ENCODE results near the gene MRPS10.

The MRPS10 gene
- long read RNA-seq, donor 1, transcript MRPS10-201 (7 exons, 2,110 nt): major isoform, 17 of 22 reads
- long read RNA-seq, donor 1, partial matches to known transcripts: 5 of 22 reads
- long read RNA-seq, donor 1, other reads (novel, unspliced or antisense): 0 of 22 reads
- long read RNA-seq, donor 2, transcript MRPS10-201 (7 exons, 2,110 nt): major isoform, 10 of 23 reads
- long read RNA-seq, donor 2, partial matches to known transcripts: 13 of 23 reads
- long read RNA-seq, donor 2, other reads (novel, unspliced or antisense): 0 of 23 reads
- long read RNA-seq, donor 3, transcript MRPS10-201 (7 exons, 2,110 nt): major isoform, 7 of 7 reads
- long read RNA-seq, donor 3, partial matches to known transcripts: 0 of 7 reads
- long read RNA-seq, donor 3, other reads (novel, unspliced or antisense): 0 of 7 reads
- long read RNA-seq, donor 4, transcript MRPS10-201 (7 exons, 2,110 nt): major isoform, 17 of 22 reads
- long read RNA-seq, donor 4, partial matches to known transcripts: 5 of 22 reads
- long read RNA-seq, donor 4, other reads (novel, unspliced or antisense): 0 of 22 reads
- long read RNA-seq, donor 5, transcript MRPS10-201 (7 exons, 2,110 nt): major isoform, 17 of 17 reads
- long read RNA-seq, donor 5, partial matches to known transcripts: 0 of 17 reads
- long read RNA-seq, donor 5, other reads (novel, unspliced or antisense): 0 of 17 reads
- long read RNA-seq, donor 6, transcript MRPS10-201 (7 exons, 2,110 nt): major isoform, 12 of 12 reads
- long read RNA-seq, donor 6, partial matches to known transcripts: 0 of 12 reads
- long read RNA-seq, donor 6, other reads (novel, unspliced or antisense): 0 of 12 reads
- long read RNA-seq, donor 7, transcript MRPS10-201 (7 exons, 2,110 nt): major isoform, 18 of 29 reads
- long read RNA-seq, donor 7, partial matches to known transcripts: 5 of 29 reads
- long read RNA-seq, donor 7, other reads (novel, unspliced or antisense): 6 of 29 reads
- long read RNA-seq, donor 8, transcript MRPS10-201 (7 exons, 2,110 nt): major isoform, 15 of 15 reads
- long read RNA-seq, donor 8, partial matches to known transcripts: 0 of 15 reads
- long read RNA-seq, donor 8, other reads (novel, unspliced or antisense): 0 of 15 reads

DNA sequence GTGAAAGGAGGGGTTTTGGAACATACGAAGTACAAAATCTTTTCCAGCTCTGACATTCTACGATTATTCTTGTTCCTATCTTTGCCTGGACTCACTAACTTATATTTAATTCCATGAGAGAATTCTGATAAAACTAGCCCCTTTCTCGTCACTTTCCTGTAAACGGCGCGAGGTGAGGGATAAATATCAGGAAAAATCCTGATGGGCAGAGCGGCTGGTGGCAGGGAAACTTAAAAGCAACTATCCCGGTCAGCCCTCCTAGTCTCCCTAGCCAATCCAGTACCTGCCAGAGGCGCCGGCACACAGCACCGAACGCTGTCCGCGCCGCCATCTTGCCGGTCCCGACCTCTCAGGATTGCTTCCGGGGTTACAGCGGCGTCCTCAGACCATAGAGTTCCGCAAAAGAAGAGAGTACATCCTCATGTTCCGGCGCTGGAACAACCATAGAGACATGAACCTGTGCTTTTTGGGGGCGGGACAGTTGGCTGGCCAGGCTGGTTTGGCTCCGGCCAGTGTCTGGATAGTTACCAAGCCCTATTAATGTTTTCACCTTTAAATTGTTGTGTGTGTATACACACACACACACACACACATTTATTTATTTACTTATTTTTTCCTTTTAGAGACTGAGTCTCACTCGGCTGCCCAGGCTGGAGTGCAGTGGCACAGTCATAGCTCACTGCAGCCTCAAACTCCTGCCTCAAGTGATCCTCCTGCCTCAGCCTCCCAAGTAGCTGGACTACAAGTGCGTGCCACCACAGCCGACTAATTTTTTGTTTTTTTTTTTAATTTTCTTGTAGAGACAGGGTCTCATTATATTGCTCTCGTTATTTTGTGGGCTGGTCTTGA is at the start of gene MRPS10:
TSS of gene MRPS10 (minus strand) at position 343 of the 849 bp plus-strand sequence. CDS start at position 331, 12 bp downstream.
- DNase-seq: peak; percentile 80

DNA sequence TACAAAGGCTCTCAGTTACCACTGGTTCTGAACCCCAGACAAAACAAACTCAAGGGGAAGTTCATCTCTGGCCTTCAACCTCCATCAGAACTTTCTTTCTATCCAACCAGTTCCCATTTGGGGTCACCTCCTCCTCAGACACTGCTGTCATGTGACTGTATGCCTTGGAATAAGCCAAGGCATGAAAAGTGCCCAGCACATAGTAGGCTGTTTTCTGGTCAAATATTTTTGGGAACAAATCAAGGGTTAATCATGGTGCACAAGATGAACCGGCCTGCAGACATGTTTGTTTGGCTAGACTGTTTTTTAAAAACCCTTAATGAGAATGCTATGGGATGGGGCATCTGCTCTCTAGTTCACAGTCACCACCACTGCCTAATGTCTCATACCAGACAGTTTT is 48.9 kb upstream of the MRPS10 start:
- DNase-seq: no peak

DNA sequence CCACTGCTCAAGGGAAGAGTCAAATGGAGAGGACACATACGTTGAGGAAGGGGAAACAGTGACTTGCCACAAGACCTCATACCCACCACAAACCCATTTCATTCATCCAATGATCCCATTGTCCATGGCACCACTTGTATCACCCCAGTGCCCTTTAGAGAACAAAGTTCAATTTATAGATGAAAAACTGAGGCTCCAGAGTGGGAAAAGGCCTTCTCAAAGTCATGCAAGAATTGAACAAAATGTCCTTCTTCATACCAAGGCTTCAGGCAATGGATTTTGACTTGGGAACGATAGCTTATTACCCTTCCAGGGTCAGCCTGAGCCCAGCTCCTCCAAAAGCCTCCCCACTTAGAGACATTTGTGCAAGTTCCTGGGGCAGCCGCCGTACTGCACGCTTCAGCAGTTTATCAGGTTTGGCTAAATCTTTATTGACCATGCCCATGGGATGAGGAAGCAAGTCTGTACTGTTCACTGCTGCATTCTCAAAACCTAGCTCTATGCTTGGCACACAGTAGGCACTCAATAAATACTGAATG is 47.3 kb upstream of the MRPS10 start:
- DNase-seq: no peak

DNA sequence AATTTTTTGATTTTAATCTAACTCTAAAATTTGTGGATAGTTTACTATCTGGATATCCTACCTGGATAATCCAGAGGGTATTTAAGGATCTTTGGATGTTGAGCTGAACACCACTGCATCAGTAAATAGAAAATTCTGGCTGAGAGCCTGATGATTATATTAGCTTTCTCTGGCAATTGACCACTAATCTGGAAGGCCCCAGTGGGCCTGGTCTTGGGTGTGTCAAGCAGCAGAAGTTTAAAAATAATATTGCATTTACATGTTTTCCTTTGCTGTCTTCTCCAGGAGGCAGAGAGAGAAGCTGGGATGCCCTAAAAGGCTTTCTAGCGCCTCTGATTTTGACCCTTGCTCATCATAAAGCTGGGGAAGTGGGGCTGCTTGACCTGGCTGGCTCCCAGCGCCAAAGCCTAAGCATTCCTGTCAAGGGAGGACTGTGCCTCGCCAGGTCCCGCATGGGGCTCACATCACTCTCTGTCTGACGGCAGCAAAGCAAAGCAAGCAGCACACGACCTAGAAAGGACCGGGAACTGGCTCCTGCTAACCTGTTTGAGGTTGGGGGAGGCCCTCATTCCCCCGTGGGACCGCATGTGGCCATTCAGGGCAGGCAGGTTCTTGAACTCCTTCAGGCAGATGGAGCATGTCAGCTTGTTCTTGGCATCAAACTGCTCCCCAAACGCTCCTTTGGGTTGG is 46.6 kb upstream of the MRPS10 start:
- DNase-seq: no peak

DNA sequence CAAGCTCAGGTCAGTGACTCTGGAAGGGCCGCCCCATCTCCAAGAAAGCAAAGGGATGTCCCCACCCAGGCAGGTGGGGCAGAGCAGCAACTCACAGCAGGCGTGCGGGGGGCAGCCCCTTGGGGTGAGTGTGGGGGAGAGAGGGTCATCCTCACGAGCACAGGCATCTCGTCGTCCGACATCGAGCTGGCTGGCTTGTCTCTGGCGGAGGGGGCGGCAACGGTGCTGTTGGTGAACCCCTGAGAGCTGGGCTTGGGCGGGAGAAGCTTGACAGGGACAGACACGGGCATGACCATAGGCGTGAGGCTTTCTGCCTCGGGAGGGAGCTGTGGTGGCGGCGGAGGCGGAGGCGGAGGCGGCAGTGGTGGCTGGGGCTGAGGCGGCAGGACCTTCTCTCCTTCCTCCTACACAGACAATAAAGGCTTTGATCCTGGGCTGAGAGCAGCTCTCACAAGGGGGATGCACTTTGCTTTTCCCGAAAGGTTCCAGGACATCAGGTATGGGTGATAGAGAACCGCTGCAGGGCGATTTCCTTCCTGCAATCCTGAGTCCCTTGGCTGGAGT is 45.6 kb upstream of the MRPS10 start:
- peak; percentile 31 for DNase-seq

DNA sequence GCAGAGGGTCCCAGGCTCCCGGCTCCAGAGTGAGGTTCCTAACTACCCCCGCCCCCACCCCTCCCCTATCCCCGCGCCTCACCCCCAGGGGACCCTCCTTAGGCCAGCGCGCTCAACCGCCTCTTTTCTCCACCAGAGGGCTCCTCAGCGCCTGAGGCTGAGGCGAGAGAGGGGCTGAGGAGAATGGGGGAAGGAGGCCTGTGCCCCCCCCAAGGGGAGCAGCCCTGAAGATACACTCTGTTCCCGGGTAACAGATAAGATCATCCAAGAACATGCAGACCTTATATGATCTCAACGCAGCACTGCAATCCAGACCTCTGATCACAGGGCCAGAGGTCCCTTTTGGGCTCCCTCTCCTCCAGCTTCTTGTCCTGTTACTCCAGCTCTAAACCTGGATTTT is 43.3 kb upstream of the MRPS10 start:
- no peak for DNase-seq

DNA sequence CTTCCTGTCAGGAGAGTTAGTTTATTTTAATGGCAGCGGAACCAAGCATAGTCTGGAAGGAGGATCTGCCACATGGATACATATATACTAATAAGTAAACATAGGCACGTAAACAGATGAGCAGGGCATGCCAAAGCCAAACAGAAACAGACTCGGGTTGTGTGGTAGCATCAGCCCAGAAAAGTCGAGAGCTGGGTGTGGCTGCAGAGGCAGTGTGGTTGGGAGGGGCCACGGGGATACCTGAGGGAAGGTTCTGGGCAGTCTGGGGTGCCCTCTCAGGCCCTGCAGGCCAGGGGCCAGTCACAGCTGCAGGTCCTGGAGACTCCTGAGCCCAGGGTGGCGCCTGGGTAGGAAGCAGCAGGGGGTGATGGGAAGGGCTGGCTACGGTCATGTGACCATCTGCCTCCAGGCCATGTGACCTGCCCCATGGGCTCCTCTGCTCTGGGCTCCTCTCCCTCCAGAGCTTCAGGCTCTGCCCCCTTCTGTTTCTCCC is 42.8 kb upstream of the MRPS10 start:
- no peak for DNase-seq

DNA sequence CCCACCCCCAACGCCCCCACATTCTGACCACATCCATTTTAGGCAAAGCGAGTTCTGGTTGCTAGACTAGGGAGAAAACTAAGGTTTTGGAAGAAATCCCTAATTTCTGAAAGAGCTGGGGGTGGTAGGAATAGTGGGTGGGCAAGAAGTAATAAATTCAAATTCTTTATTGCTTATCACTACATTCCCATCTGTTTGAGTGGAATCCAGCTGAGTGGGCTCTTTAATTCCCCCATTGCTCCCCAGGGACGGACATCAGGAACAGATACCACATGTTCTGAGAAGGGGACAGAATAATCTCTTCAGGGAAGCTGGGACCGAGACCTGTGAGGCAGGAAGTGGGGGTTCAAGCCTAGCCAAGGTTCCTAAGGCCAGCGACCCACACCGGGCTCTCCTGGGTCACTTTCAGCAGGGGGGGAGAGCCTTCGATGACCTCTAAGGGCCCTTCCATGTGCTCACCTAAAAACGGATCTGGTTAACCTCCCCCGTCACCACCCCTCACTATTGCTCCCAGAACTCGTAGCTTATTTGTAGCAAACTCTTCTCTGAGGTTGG is 42.3 kb upstream of the MRPS10 start:
- DNase-seq: peak; percentile 41

DNA sequence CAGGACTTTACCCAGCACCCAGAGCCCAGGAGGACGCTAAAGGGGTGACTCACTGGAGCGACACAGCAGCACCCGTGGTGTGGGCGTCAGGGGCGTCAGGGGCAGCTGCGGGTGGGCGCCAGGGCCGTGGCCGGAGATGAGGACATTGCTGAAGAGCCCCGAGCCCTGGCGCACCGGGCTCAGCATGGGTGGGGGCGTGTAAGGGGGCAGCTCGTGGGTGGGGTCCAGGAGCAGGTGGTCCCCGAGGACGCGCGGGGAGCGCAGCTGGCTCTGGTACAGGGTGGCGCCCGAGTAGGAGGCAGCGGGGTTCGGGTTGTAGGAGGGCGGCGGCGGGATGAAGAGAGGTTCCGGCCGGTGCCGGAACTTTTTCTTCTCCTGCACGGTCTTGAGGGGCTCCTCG is 41.6 kb upstream of the MRPS10 start:
- DNase-seq: no peak

DNA sequence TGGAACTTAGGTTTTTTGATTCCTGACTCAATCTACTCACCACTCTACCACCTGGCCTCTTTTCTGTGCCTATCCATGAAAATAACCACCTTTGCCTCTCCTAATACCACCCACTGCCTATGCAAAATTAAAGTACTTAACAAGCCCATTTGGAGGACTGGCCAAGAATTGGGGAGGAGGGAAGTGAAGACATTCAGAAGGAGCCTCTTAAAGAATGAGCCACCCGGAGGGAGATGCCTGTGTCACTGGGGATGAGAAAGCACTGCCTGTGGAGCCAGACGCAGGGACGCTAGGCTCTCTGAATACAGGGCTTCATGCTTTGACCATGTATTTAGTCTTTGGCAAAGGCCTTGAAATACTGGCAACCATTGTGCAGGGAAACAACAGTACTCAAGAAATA is 40.0 kb upstream of the MRPS10 start:
- no peak for DNase-seq

DNA sequence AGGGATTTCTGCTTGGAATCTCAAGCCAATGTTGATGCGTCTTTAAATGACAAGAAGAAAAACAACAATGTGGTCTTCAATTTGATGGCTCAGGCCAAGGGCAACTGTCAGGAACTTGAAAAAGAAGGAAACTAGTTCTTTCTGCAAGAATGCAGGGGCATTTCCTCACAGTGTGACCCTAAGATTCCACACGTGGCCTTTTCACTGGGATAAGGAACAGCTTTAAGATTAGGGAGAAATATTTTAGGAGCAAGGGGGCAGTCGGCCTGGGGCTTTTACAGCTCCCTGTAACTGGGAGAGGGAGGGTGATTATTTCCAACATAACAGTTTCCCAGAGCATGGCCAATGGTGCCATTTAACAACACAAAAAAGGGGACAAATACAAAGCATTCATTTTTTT is 39.4 kb upstream of the MRPS10 start:
- DNase-seq: no peak

DNA sequence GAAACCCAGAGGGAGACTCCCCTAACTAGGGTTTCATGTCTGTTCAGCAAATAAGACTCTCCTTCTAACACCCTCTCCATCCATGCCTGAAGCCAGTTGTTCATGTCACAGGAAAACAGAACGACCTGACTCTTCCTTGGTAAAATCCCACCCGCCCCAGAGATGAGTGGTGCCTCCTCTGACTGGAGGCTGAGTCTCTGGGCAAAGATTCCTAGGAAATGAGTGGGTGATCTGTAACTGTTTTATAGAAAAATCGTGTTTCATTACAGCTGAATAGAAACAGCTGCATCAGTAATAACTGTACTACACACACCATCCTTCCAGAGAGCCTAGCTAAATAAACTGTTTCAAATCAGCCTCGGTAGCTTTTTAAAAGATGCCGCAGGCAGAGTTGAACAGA is 37.4 kb upstream of the MRPS10 start:
- no peak for DNase-seq

DNA sequence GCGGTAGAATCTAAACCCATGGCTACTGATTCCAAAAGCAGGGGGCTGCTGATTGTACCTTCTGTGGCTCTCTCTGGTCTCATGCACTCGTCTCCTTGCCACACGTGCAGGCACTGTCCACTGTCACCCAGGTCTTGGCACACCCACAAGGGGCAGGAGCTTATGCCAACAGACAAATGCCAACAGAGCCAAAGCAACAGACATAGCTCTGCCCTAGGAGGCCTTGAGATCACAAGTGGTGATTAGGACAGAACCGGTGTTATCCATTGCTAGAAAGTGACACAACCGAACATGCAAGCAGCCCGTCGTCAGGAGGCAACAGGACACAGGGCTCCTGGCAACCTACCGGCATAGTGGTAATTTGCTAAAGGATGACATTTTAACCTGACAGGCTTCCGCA is 36.8 kb upstream of the MRPS10 start:
- no peak for DNase-seq

DNA sequence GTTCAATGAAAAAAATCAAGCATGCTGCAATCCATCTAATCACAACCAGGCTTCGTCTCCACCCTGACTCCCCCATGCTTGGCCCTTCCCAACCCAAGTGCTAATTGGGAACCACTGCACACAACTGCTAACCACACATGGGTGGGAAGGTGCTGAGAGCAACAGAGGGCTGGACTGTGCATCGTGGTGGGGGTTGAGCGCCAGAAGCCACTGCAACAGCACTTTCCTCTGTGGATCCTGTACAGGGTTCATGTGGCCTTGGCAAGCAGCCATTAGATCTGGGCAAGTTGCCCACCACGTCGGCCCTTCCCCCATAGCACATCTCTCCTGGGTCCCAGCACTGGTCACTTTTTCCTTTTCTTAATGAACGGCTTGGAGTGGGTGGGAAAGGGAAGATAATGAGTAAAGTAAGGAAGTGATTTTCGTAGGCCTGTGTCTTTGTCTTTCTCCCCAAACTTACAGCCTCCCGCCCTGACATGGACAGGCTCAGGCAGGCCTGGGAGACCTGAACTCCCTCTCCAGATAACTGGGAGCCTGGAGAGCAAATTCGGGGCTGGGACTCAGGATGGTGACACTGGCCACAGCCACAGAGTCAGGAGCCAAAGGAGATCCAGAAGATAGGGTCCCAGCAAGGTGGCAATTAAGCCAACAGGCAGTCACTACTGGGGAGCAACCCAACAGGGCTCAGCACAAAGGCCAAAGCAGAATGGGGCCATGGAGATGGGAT is 34.4 kb upstream of the MRPS10 start:
- peak; percentile 57 for DNase-seq

DNA sequence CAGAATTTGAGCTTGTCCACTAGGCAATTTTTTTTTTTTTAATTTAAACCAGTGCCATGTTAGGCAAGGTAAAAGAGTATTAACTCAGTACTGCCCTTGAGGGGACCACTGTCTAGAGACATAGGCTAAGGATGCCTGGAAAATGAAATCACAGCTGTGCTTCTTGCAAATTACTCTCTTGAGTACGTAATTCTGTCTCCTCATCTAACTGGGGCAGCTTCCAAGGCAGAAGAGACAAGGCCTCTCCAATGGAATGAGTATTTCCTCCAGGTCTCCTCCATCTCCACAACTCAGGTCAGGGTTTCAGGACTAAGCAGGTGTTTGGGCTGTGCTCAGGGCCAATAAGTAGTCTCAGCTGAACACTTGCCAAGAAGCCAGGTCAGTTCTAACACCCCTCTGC is 33.8 kb upstream of the MRPS10 start:
- DNase-seq: no peak

DNA sequence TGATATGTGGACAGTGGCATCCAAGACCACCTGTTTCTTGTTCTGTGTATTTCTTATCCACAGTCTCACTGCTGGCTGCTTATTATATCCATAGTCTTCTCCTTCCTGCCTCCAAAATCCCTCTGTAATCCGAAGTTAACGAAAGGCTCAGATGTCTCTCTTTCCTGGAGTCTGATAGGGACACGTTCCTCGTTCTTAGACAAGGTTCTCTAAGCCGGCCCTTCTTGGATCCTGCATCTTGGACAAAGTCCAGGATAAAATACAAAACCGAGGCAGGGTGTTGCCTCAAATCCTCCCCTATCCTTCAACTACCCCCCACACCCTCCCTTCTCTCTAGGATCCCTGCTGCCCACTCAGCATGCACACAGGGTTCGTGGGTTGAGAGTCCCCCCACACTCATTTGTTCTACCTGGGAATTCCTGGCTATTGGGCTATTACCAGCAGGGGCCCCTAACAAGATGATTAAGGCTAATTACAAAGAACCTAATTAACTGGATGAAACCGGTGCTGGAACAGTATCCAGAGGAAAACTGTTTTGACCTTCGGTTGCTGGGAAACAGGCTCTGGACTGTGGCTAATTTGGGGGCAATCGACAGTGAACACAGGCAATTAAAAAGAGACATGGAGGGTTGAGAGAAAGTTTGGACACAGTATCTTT is 32.7 kb upstream of the MRPS10 start:
- no peak for DNase-seq

DNA sequence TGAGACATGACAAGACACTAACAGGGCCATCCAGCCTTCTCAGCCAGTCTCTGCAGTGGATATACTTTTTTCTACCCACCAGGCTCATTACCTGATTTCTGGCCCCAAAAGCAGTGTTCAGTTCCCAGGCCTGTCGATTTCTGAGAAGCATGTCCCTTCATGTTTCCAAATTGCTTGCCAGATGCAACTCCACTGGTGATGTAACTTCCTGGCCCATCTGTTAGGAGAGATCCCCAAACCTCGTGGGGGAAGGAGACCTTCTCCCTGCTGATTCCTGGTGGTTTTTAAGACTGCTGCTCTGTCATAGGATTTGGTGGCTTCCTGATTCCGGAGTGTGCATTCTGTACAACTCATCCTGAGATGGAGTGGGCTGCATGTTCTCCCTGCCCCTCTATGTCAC is 31.6 kb upstream of the MRPS10 start:
- DNase-seq: no peak

DNA sequence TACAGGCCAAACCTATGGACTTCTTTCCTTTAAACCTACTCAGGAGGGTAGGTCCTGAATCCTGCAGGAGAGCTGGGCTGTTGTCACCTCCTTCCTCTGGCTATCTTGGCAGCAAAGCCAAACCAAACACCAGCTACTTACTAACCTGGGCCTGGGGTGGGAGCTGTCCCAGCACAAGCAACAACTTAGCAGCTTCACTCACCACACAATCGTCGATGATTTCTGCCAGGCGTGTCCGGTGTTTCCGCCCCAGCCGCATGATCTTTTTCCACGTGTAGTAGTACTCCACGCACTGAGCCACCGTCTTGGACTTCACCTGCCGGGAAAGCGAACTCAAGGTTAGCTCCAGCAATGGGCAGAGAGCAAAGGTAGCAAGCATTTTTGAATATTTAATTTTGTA is 25.4 kb upstream of the MRPS10 start:
- no peak for DNase-seq

DNA sequence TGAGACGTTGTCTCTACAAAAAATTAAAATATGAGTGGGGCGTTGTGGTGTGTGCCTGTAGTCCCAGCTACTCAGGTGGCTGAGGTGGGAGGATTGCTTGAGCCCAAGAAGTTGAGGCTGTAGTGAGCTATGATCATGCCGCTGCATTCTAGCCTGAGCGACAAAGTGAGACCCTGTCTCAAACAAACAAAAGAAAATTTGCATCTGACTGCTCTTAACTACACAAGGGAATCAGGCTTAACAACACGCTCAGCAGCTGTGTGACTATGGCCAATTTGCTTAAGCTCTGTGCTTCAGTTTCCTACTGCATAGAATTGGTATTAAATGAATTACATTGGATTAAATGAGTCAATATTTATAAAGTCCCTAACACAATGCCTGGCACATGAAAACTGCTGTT is 24.3 kb upstream of the MRPS10 start:
- DNase-seq: no peak
